HG03575 (cell line): ENCODE measurements around the gene ZG16.
"Not testable (repeated sequence)": the region's sequence is repeated elsewhere in the genome, so short reads cannot be mapped to it uniquely, and the experiment has no call there.

Experiments
- ATAC-seq: cut with Tn5 transposase; IDR thresholded peaks from one replicate; pipeline ENCODE4 v1.9.1; 2021; ENCODE audit not compliant: unreplicated experiment, insufficient number of reproducible peaks, low FRiP score; ENCODE audit errors: extremely low read depth

The ZG16 gene

GRCh38 chr16:29779474-29779873 is 1.4 kb downstream of the ZG16 start:
- no peak for ATAC-seq

GRCh38 chr16:29783094-29783953 is 5.3 kb downstream of the ZG16 start:
- ATAC-seq: not testable (repeated sequence)

- no peak for ATAC-seq
These were observed 6.1 kb downstream of the ZG16 start for GRCh38 chr16:29784157-29784556.

- ATAC-seq: no peak
These were observed 6.9 kb downstream of the ZG16 start for GRCh38 chr16:29784901-29785500.

GRCh38 chr16:29787155-29787554 is 9.1 kb downstream of the ZG16 start:
- not testable (repeated sequence) for ATAC-seq

GRCh38 chr16:29789775-29790182 is 11.7 kb downstream of the ZG16 start:
- no peak for ATAC-seq

- ATAC-seq: peak; percentile 41
These were observed 12.3 kb downstream of the ZG16 start, which contains the start of gene KIF22 for GRCh38 chr16:29790183-29790948. Gene KIF22, plus strand, starts transcription at chr16:29790751. Its CDS starts 9 bp downstream, at chr16:29790760.

GRCh38 chr16:29790949-29791844 is 13.1 kb downstream of the ZG16 start:
- no peak for ATAC-seq

- ATAC-seq: no peak
These were observed 14.1 kb downstream of the ZG16 start for GRCh38 chr16:29791845-29792807.

- not testable (repeated sequence) for ATAC-seq
These were observed 15.1 kb downstream of the ZG16 start for GRCh38 chr16:29793153-29793552.

GRCh38 chr16:29794231-29794710 is 16.2 kb downstream of the ZG16 start:
- no peak for ATAC-seq

- no peak for ATAC-seq
These were observed 24.4 kb downstream of the ZG16 start for GRCh38 chr16:29802416-29802935.

- no peak for ATAC-seq
These were observed 26.0 kb downstream of the ZG16 start for GRCh38 chr16:29804020-29804419.

GRCh38 chr16:29804455-29805231 is 26.6 kb downstream of the ZG16 start:
- no peak for ATAC-seq

GRCh38 chr16:29805232-29806098 is 27.4 kb downstream of the ZG16 start:
- no peak for ATAC-seq

- ATAC-seq: no peak
These were observed 28.1 kb downstream of the ZG16 start, which contains the start of gene MAZ for GRCh38 chr16:29806099-29806579. Gene MAZ, plus strand, starts transcription at chr16:29806529. Its CDS starts 173 bp downstream, at chr16:29806702.
